K562 (cell line): ENCODE results near the gene TRIP10.

Experiments used
- CSDE1 ChIP-seq, 2 experiments: fragments of 450-650 bp; IDR thresholded peaks; 2 replicates each; pipeline ENCODE4 v1.6.1; 2016; ENCODE audit warnings: mild to moderate bottlenecking in 1 of 2
- NFATC3 ChIP-seq: fragments of 450-650 bp; IDR thresholded peaks from 2 replicates; pipeline ENCODE4 v1.6.1; 2017; ENCODE audit warnings: mild to moderate bottlenecking
- POLR2A ChIP-seq: fragments of 450-650 bp; conservative IDR thresholded peaks from 2 replicates; pipeline ENCODE4 v1.6.1; 2016
- ZNF121 ChIP-seq: sonication (generic); formaldehyde crosslinking; conservative IDR thresholded peaks from 2 replicates; pipeline ENCODE4 v1.8.0; 2022; ENCODE audit warnings: missing genetic modification reagents
- TF ChIP-seq, protein P1 (sequence below), 3 experiments: IDR thresholded peaks in 2 of 3; conservative IDR thresholded peaks in 1 of 3; 2 replicates each; pipeline ENCODE4 v1.5.1; 2011 to 2012; ENCODE audit warnings: low read length in 3 of 3, mild to moderate bottlenecking in 3 of 3, control low read depth in 2 of 3, improper control_type of control experiment in 1 of 3, inconsistent platforms in 1 of 3, low read depth in 1 of 3, mixed read lengths in 1 of 3, moderate library complexity in 1 of 3; ENCODE audit not compliant: insufficient read depth in 2 of 3

DNA sequence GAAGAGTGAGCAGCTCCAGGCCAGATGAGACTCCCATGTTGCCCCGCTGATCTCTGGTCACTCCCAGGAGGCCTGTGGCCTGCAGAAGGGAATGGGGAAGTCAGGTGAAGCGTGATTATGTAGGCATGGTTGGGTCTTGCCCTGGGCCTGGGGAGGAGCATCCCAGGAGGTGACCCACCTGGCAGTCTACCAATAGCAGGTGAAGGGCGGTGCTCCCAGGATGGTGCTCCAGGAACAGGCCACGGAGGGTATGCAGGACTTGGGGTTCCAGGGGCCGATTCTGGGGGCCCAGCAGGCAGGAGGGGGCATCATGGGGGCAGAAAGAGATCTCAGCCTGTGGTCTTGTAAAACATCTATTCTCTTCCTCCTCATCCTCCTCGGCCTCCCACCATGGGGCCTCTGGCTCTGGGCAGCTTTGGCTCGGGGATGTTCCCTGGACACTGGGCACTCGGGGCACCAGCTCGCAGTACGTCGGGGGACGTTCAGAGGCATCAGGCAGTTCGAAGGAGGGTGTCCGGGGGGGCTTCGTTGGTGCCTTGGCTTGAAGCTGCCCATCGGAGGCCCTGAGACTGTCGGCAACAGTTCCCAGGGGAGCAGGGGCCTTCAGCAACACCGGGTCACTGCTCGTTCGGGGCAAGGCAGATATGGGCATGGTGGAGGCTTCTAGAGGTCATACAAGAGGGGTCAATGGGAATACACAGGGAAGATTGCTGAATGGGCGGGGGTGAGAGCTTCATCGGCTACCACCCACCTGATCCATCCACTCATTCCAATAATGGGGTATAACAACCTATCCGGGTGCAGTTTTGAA lies 15.4 kb downstream of the TRIP10 start:
- TF ChIP-seq NFATC3: no peak
- no peak for TF ChIP-seq POLR2A
- no peak for TF ChIP-seq ZNF121 (CRISPR knock-in tag)
- TF ChIP-seq, protein P1, sequence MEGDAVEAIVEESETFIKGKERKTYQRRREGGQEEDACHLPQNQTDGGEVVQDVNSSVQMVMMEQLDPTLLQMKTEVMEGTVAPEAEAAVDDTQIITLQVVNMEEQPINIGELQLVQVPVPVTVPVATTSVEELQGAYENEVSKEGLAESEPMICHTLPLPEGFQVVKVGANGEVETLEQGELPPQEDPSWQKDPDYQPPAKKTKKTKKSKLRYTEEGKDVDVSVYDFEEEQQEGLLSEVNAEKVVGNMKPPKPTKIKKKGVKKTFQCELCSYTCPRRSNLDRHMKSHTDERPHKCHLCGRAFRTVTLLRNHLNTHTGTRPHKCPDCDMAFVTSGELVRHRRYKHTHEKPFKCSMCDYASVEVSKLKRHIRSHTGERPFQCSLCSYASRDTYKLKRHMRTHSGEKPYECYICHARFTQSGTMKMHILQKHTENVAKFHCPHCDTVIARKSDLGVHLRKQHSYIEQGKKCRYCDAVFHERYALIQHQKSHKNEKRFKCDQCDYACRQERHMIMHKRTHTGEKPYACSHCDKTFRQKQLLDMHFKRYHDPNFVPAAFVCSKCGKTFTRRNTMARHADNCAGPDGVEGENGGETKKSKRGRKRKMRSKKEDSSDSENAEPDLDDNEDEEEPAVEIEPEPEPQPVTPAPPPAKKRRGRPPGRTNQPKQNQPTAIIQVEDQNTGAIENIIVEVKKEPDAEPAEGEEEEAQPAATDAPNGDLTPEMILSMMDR (IDR thresholded peaks at IDR 0.05 in 2 of 3, conservative IDR thresholded peaks at IDR 0.05 in 1 of 3; ENCODE audit: insufficient read depth in 2 of 3, low read depth in 1 of 3, low read length in 3 of 3): no peak
- no peak for TF ChIP-seq CSDE1 (IDR thresholded peaks at IDR 0.05)
